ENCODE data around the gene HOXD10.
A peak's percentile ranks its signal among the peaks of the same experiment; 100 is the strongest.

HOXD10 gene

GRCh38 chr2:176096243-176096985 is 20.2 kb upstream of the HOXD10 start:
- DNase-seq, result no peak

DNA sequence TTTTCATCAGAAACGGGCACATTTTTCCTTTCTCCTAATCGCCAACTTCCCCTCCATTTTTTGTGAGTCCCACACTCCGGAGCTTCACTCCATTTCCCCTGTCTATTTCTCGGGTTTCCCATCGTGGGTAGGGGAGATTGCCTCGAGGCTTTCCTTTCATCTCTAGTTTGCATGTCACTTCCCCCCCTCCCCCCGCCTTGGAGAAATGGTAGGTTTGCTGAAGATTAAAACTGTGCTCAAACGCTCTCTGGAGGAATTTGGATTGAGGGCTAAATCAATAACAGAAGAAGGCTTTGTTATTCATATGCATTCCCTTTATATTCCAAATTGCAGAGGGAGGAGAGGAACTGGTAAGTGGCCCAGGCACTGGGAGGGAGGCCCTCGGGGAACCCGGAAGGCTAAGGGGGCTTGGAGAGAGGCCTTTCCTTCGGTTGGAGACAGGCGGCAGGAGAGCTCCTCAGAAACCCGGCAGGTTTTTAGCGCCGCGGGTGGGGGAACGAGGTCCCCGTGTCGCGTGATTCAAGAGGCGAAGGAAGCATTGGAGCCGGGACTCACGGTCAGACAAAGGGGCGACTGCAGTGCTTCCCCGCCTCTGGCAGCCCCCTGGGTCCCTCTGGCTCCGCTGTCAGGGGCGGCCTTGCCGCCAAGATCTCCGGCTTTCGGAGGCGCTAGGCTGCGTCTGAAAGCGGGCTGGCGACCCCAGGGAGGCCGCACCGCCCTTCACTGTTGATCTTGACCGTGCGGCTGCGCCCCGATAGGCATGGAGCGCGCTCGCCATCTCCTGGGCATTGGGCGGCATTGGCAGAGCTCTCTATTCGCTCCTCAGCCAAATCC is 19.4 kb upstream of the HOXD10 start:
- DNase-seq, result no peak

GRCh38 chr2:176097820-176098365 is 18.7 kb upstream of the HOXD10 start:
- no peak for DNase-seq

GRCh38 chr2:176098366-176099158 is 18.0 kb upstream of the HOXD10 start:
- no peak for DNase-seq

DNA sequence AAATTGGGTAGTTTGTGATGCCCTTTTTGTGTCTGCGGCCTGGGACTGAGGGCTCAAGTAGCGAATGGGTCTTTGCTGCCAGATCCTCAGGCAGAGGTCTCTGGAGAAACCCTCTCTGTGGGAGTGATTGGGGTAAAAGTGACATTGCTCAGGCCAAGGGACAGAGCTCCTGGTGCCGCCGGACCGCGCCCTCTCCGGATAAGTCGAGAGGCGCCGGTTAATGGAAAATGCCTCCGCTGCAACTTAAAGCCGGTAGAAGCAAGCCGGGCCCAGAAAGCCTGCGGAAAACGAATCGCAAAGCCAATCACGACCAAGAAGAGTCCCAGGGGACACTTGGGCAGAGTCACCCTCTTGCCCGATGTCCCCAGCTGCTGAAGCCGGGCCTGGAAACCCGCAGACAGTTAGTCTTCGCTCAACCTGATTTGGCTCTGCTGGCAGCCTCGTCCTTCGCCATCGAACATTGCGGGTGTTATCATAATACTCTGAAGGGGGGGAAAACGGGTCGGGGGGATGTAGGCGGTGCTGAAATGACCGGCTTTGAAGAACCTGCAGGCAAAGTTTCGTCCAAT is 17.3 kb upstream of the HOXD10 start:
- DNase-seq, result no peak

DNA sequence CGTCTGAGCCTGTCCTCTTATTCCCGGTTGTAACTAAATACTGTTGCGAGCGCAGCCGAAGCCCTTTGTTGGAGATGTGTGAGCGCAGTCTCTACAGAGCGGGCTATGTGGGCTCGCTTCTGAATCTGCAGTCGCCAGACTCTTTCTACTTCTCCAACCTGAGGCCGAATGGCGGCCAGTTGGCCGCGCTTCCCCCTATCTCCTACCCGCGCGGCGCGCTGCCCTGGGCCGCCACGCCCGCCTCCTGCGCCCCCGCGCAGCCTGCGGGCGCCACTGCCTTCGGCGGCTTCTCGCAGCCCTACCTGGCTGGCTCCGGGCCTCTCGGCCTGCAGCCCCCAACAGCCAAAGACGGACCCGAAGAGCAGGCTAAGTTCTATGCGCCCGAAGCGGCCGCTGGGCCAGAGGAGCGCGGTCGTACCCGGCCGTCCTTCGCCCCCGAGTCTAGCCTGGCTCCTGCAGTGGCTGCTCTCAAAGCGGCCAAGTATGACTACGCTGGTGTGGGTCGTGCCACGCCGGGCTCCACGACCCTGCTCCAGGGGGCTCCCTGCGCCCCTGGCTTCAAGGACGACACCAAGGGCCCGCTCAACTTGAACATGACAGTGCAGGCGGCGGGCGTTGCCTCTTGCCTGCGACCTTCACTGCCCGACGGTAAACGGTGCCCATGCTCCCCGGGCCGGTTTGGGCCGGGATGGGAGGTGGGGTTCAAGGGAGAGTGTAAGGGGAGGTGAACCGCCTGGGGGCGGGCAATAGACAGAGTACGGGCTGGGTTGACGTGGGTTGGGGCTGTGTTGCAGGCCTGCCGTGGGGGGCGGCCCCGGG is 16.6 kb upstream of the HOXD10 start, which contains the start of gene HOXD12:
HOXD12 (plus strand) TSS at position 68 of the 819 bp plus-strand sequence; CDS start at position 75, 7 bp downstream.
- DNase-seq, result no peak

- no peak for DNase-seq
Measured at GRCh38 chr2:176100547-176101140, 15.9 kb upstream of the HOXD10 start.

- no peak for DNase-seq
Measured at GRCh38 chr2:176101216-176101830, 15.3 kb upstream of the HOXD10 start.

GRCh38 chr2:176101842-176102241 is 14.7 kb upstream of the HOXD10 start:
- no peak for DNase-seq

DNA sequence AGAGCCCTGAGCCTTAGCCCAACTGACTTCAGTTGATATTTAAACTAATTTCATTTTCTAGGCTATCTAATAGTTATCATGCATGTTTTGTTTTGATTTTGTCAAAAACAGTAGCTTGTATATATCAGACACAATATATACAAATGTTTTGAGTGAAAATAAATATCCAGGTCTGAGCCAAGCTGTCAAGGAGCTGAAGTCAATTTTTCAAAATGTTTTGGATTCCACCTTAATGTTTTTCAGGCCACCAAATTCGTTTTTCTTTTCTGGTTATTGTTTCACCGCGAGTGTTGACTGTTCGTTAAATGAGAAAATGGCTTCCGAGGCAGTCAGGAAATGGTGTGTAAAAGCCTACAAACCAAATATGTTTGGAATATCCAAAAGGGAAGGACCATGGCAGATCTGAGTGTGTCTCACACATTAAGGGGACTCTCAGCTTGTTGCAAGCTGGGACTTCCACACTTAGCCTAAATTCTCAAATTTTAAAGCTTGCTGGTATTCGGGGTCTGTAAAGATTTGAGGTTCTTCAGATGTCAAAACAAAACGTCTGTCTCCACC is 14.2 kb upstream of the HOXD10 start:
- no peak for DNase-seq

- no peak for DNase-seq
Measured at GRCh38 chr2:176103194-176103593, 13.4 kb upstream of the HOXD10 start.

DNA sequence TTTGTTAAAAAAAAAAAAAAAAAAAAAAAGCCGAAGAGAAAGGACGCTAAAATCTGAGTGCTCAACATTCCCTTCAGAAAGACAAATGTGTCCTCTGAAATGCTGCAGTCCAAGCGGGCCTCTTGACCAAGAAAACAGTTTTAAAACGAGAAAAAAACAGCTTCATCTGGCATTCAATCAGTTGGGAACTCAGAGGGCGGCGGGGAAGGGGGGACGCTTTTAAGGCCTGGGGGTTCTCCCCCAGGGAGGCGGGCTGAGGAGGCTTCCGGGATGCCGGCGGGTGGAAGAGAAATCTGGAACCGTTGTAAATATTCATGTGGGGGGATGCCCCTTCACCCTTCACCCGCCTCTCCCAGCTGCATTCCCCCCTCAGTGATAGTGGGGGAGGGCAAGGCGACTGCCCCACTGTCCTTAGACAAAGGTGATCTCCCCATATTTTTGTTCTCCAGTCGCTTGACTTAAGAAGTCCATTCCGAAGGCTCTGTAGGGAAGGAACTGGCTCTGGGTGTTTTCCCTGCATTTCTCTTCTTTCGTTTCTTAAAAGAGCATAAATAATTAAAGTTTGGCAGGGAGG is 12.7 kb upstream of the HOXD10 start:
- no peak for DNase-seq

DNA sequence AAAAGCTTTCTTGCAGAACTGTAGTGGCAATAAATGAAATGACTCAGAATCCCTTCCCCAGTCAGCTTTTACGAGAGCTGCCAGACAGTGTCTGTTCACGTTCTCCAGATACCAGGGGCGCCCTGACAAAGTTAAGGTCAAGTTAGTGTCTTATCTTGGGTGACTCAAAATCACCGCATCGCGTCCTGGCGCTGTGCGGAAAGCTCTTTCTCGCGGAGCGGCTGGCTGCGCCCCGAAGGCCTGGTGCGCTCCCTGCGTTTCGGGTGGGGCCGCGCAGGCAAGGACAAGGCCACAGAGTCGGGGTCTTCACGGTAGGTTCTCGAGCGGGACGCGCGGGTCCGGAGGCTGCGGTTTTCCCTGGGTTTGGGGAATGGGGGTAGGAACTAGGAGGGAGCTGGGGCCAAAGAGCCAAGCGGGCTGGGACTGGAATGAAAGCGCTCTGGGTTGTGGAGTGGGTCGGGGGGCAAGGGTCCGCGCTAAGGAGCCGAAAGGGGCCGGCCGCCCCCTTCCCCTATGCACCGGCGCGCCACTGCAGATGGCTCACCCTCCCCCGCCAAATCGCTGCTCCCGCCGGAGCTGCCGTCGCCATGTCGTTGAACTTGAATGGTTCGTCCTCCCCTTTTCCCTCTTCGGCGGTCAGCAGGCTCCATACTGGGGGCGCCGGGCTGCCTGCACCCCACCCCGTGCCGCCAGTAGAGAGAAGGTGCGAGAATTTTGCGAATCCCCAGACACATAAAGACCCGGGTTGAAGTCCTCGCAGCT is 12.1 kb upstream of the HOXD10 start:
- no peak for DNase-seq

DNA sequence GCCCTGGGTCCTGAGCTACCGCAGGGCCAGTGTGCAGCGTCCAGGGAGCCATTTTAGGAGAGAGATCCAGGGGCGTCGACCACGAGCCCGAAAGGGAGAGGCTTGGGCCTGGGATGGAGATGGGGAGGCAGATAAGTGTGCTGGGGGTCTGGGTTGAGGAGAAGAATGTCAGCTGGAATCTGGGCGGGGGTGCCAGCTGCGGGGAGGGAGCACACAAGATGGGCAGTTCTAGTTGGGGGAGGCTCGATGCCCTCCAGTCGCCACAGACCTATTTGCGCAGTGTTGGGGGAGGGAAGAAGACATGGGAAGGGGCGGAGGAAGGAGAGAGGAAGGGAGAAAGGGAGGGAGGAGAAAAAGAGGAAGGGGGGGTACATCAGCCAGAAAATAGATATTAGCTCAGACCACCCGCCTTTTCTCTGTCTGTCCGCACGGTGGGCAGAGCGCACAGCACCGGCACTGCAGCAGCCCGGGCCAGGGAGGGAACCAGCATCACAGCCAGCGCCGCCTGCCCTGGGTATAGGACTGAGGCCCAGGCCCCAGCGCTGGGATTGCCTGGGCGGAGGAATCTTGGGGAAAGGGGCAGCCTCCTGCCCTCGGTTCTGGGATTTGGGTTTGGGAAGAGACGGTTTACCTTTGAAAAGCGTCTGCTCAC is 11.4 kb upstream of the HOXD10 start:
- DNase-seq, result no peak

- no peak for DNase-seq
Measured at GRCh38 chr2:176105730-176106580, 10.6 kb upstream of the HOXD10 start.

GRCh38 chr2:176106581-176107539 is 9.7 kb upstream of the HOXD10 start, which contains the start of gene HOXD11:
Gene HOXD11 (plus strand): TSS chr2:176107280. CDS start chr2:176107356, 76 bp downstream.
- DNase-seq, result peak; percentile 89
